Measurements from ENCODE around the gene TIMP2. TPM values are rescaled to one million over a fixed set of nuclear protein-coding genes. Genes with fewer than 3 reads are reported as not detected.

TIMP2 gene
- total and polyA plus RNA-seq, 2 donors (not counting 3 experiments of a cell fraction or from before 2014, with no cell fraction given) = 138 to 318 TPM

DNA sequence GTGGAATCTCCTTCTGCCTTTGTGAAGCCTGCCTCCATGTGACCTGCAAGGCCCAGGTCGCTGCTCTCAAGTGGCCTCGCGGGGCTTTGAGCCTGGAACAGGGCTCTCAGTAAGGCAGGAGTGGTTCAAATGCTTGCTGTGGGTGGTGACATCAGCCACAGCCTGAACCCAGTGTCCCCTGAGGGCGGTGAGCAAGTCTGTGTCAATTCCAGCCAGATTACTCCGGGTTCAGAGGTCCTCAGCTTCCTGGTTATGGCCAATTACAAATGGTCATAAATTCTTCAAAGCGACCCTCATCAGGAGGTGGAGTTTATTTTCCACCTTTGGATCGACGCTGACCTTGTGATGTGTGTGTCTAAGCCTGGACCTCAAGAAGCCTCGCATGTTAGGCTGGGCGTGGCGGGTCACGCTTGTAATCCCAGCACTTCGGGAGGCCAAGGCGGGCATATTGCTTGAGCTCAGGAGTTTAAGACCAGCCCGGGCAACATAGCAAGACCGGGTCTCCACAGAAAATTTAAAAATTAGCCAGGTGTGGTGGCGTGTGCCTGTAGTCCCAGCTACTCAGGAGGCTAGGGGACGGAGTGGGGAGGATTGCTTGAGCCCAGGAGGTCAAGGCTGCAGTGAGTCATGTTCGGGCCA lies 37.3 kb upstream of the TIMP2 start:
- H3K4me1 ChIP-seq (ENCODE audit: control insufficient read depth, extremely low read depth, insufficient read depth, low read length) = no peaks in the 10 kb centered on the region
- no peak for FAIRE-seq
- H3K4me3 ChIP-seq (replicated peaks in 1 of 3; ENCODE audit: insufficient read depth in 1 of 3, low read depth in 1 of 3, low read length in 3 of 3) = no peak overlapping the region
- DNase-seq (ENCODE audit: low read depth, low spot score) = no peak
- H3K9ac ChIP-seq (replicated peaks; ENCODE audit: extremely low read depth, insufficient read depth, low read length) = no peak overlapping the region
- no peaks in the 10 kb centered on the region for H3K9me3 ChIP-seq (replicated peaks; ENCODE audit: control insufficient read depth, insufficient read depth, low read length)
- intact Hi-C loops (cut with micrococcal nuclease) (no loop called here), dilution Hi-C loops (cut with MboI; ENCODE audit: extremely low pct_ligation_motif_present, low sequenced_read_pairs) (no loop called here)
- H3K36me3 ChIP-seq (ENCODE audit: control insufficient read depth in 2 of 2, extremely low read depth in 1 of 2, insufficient read depth in 2 of 2, low read length in 2 of 2) = no peaks in the 10 kb centered on the region
- no peak overlapping the region for H3K27ac ChIP-seq (ENCODE audit: insufficient read depth, low read depth, low read length)
- no TSS peak for BruUV-seq (replicated peaks)
- no peak overlapping the region for H3K4me2 ChIP-seq (ENCODE audit: insufficient read depth, low read length)
- no peaks in the 10 kb centered on the region for H3K79me2 ChIP-seq (ENCODE audit: control insufficient read depth, insufficient read depth, low read length)
- no peaks in the 10 kb centered on the region for H3K9me1 ChIP-seq (replicated peaks; ENCODE audit: control insufficient read depth, extremely low read depth, insufficient read depth, low read length)
- TF ChIP-seq JUN (IDR thresholded peaks at IDR 0.05; ENCODE audit: borderline replicate concordance, insufficient read depth, insufficient read length, low read depth) (no peak), POLR2AphosphoS5 (IDR thresholded peaks at IDR 0.05; ENCODE audit: insufficient read depth, low read depth, low read length) (no peak), GATA2 (IDR thresholded peaks at IDR 0.05; ENCODE audit: insufficient read depth, insufficient read length, low read depth, low read length) (no peak)
- TF ChIP-seq, protein P1, sequence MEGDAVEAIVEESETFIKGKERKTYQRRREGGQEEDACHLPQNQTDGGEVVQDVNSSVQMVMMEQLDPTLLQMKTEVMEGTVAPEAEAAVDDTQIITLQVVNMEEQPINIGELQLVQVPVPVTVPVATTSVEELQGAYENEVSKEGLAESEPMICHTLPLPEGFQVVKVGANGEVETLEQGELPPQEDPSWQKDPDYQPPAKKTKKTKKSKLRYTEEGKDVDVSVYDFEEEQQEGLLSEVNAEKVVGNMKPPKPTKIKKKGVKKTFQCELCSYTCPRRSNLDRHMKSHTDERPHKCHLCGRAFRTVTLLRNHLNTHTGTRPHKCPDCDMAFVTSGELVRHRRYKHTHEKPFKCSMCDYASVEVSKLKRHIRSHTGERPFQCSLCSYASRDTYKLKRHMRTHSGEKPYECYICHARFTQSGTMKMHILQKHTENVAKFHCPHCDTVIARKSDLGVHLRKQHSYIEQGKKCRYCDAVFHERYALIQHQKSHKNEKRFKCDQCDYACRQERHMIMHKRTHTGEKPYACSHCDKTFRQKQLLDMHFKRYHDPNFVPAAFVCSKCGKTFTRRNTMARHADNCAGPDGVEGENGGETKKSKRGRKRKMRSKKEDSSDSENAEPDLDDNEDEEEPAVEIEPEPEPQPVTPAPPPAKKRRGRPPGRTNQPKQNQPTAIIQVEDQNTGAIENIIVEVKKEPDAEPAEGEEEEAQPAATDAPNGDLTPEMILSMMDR (IDR thresholded peaks at IDR 0.05; ENCODE audit: extremely low read depth in 1 of 2, insufficient read depth in 1 of 2, low read depth in 1 of 2, low read length in 2 of 2) = no peak
- CTCF ChIA-PET = interaction anchor here (0.6 to 1.5 kb wide), 3 partner anchors 9 to 159 kb away, joined by 3 to 9 read pairs (median 4); no protein-coding TSS in a partner anchor
- H4K20me1 ChIP-seq (replicated peaks; ENCODE audit: control insufficient read depth, extremely low read depth, insufficient read depth, low read length) = no peaks in the 10 kb centered on the region
- H2AFZ ChIP-seq (ENCODE audit: low read depth, low read length) = no peak overlapping the region
- POLR2A ChIA-PET = no interaction called here
- H3K27me3 ChIP-seq (ENCODE audit: control insufficient read depth in 2 of 2, insufficient read depth in 2 of 2, low read length in 2 of 2) = no peaks in the 10 kb centered on the region

GRCh38 chr17:78961571-78961970 lies 36.4 kb upstream of the TIMP2 start:
- no peaks in the 10 kb centered on the region for H4K20me1 ChIP-seq (replicated peaks; ENCODE audit: control insufficient read depth, extremely low read depth, insufficient read depth, low read length)
- no peaks in the 10 kb centered on the region for H3K4me1 ChIP-seq (ENCODE audit: control insufficient read depth, extremely low read depth, insufficient read depth, low read length)
- no peaks in the 10 kb centered on the region for H3K36me3 ChIP-seq (ENCODE audit: control insufficient read depth in 2 of 2, extremely low read depth in 1 of 2, insufficient read depth in 2 of 2, low read length in 2 of 2)
- H3K27ac ChIP-seq (ENCODE audit: insufficient read depth, low read depth, low read length) = no peak overlapping the region
- no peaks in the 10 kb centered on the region for H3K9me3 ChIP-seq (replicated peaks; ENCODE audit: control insufficient read depth, insufficient read depth, low read length)
- no peaks in the 10 kb centered on the region for H3K79me2 ChIP-seq (ENCODE audit: control insufficient read depth, insufficient read depth, low read length)
- H2AFZ ChIP-seq (ENCODE audit: low read depth, low read length) = no peak overlapping the region
- dilution Hi-C loops (cut with MboI; ENCODE audit: extremely low pct_ligation_motif_present, low sequenced_read_pairs) (no loop called here), intact Hi-C loops (cut with micrococcal nuclease) (no loop called here)
- H3K9ac ChIP-seq (replicated peaks; ENCODE audit: extremely low read depth, insufficient read depth, low read length) = no peak overlapping the region
- H3K4me2 ChIP-seq (ENCODE audit: insufficient read depth, low read length) = no peak overlapping the region
- DNase-seq (ENCODE audit: low read depth, low spot score) = no peak
- POLR2A ChIA-PET = no interaction called here
- CTCF ChIA-PET = interaction anchor here (1.3 to 2.5 kb wide), 2 partner anchors 10 to 96 kb away, joined by 4 to 10 read pairs; no protein-coding TSS in a partner anchor
- FAIRE-seq = no peak
- H3K4me3 ChIP-seq (replicated peaks in 1 of 3; ENCODE audit: insufficient read depth in 1 of 3, low read depth in 1 of 3, low read length in 3 of 3) = no peak overlapping the region
- no TSS peak for BruUV-seq (replicated peaks)
- no peaks in the 10 kb centered on the region for H3K9me1 ChIP-seq (replicated peaks; ENCODE audit: control insufficient read depth, extremely low read depth, insufficient read depth, low read length)
- H3K27me3 ChIP-seq (ENCODE audit: control insufficient read depth in 2 of 2, insufficient read depth in 2 of 2, low read length in 2 of 2) = no peaks in the 10 kb centered on the region
- no peak for TF ChIP-seq MAX (IDR thresholded peaks at IDR 0.05; ENCODE audit: insufficient read depth, insufficient read length)
- TF ChIP-seq JUN (IDR thresholded peaks at IDR 0.05; ENCODE audit: borderline replicate concordance, insufficient read depth, insufficient read length, low read depth) = no peak
